ENCODE measurements around the gene DDX20. TPM values are rescaled to one million over a fixed set of nuclear protein-coding genes. Genes with fewer than 3 reads are reported as not detected.

The DDX20 gene
- total and polyA plus RNA-seq, 2 of the 8 experiments (the other 6 are each of a cell fraction or from before 2014, with no cell fraction given), result 7.5 to 24.7 TPM

DNA sequence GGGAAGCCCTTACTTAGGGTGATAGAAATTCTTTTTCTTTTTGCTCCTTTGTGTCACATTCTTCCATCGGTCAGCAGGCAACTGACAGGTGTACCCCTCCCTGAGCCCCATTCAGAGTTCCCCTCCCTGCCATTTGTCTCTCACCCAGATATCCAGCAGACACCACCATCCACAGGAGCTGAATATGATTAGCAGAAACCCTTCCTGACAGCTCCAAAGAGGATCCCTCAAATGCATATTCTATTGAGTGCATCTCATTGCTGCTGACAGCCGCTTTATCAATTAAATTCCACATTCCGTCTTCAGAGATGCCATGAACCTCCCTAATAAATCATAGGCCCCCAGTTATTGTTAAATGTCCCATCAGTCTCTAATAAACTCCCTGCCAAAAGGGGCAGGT lies 6.1 kb upstream of the DDX20 start:
- no peak overlapping the region for H2BK15ac ChIP-seq (ENCODE audit: low read length)
- no peak overlapping the region for H4K91ac ChIP-seq (replicated peaks; ENCODE audit: insufficient read length, low read length)
- H2BK12ac ChIP-seq (ENCODE audit: low read depth, low read length), result no peak overlapping the region
- ChIA-PET POLR2A (ENCODE audit: partially characterized antibody) (interaction anchor here (0.9 to 3.4 kb wide), 5 partner anchors 9 to 28 kb away, joined by 4 to 31 read pairs (median 7); partner anchors contain the start of gene INKA2), CTCF (ENCODE audit: partially characterized antibody) (interaction anchor here (0.6 to 42.0 kb wide), 6 partner anchors 5 to 242 kb away, joined by 3 to 1070 read pairs (median 6); partner anchors contain the start of genes DDX20 and INKA2)
- no peaks in the 10 kb centered on the region for H3K27me3 ChIP-seq (replicated peaks in 1 of 4; ENCODE audit: control insufficient read depth in 3 of 4, extremely low read depth in 1 of 4, insufficient read depth in 3 of 4, low read length in 3 of 4)
- no peak overlapping the region for H3K4me3 ChIP-seq (ENCODE audit: extremely low read depth in 1 of 4, insufficient read depth in 2 of 4, low read depth in 3 of 4, low read length in 4 of 4)
- no peak overlapping the region for H3K4ac ChIP-seq (replicated peaks; ENCODE audit: insufficient read length, low read depth, low read length)
- no peak overlapping the region for H2BK20ac ChIP-seq (ENCODE audit: low read length)
- H4K5ac ChIP-seq (ENCODE audit: insufficient read length, low read depth, low read length), result no peak overlapping the region
- H3K23ac ChIP-seq (ENCODE audit: insufficient read length), result no peak overlapping the region
- no peak overlapping the region for H2AK5ac ChIP-seq (ENCODE audit: low read depth, low read length)
- no peaks in the 10 kb centered on the region for H3K79me2 ChIP-seq (ENCODE audit: control insufficient read depth in 1 of 2, insufficient read depth in 2 of 2, low read length in 2 of 2)
- DNase-seq (ENCODE audit: low read depth in 1 of 2, low spot score in 2 of 2), result no peak
- H4K8ac ChIP-seq (ENCODE audit: extremely low read depth, insufficient read depth, low read length), result no peak overlapping the region
- 69% methylated on average over 3 of the region's 3 CpGs; no CpG with 5 or more reads in 1 of the 2 experiments for WGBS, 2 experiments (ENCODE audit: extremely low coverage in 1 of 2, insufficient coverage in 1 of 2, insufficient read length in 1 of 2, insufficient replicate concordance in 2 of 2, low coverage in 1 of 2, low lambda C conversion rate in 2 of 2, missing lambda C conversion rate in 1 of 2)
- H3K23me2 ChIP-seq (ENCODE audit: low read depth, low read length), result no peaks in the 10 kb centered on the region
- no peak overlapping the region for H3K9ac ChIP-seq (replicated peaks in 1 of 4; ENCODE audit: extremely low read depth in 1 of 4, low read depth in 3 of 4, low read length in 3 of 4)
- 0 out of 4 replicates have a peak overlapping the region, but pooled peaks of 1 of the 2 experiments have one; percentile 7 for H3K4me2 ChIP-seq (ENCODE audit: insufficient read depth in 1 of 2, low read depth in 2 of 2, low read length in 2 of 2)
- no peak overlapping the region for H3K18ac ChIP-seq (ENCODE audit: extremely low read depth, low read length)
- no peaks in the 10 kb centered on the region for H3K79me1 ChIP-seq (ENCODE audit: low read depth, low read length)
- H3K27ac ChIP-seq (ENCODE audit: low read depth, low read length), result no peak overlapping the region
- no peaks in the 10 kb centered on the region for H4K20me1 ChIP-seq (replicated peaks in 1 of 2; ENCODE audit: control insufficient read depth in 1 of 2, insufficient read depth in 2 of 2, low read length in 2 of 2)
- H2BK5ac ChIP-seq (ENCODE audit: low read depth, low read length), result no peak overlapping the region
- no peak overlapping the region for H3K56ac ChIP-seq (replicated peaks; ENCODE audit: insufficient read length, low read depth, low read length)
- H3K36me3 ChIP-seq (ENCODE audit: control insufficient read depth in 2 of 4, insufficient read depth in 4 of 4, low read length in 3 of 4), result no peaks in the 10 kb centered on the region
- peaks cover 0 to 3% (median 0%) of the 10 kb centered on the region in 4 experiments; a peak in 4 of 7 replicates for H3K4me1 ChIP-seq (replicated peaks in 1 of 4; ENCODE audit: control insufficient read depth in 3 of 4, insufficient read depth in 4 of 4, low read length in 3 of 4)
- no peak overlapping the region for H2BK120ac ChIP-seq (replicated peaks; ENCODE audit: low read depth, low read length)
- no peak for FAIRE-seq
- H2AFZ ChIP-seq (ENCODE audit: low read length), result no peak overlapping the region
- no peak overlapping the region for H3K14ac ChIP-seq (ENCODE audit: insufficient read length)
- no peaks in the 10 kb centered on the region for H3K9me3 ChIP-seq (ENCODE audit: insufficient read depth in 2 of 2, low read depth in 1 of 2, low read length in 1 of 2)
- TF ChIP-seq USF2 (IDR thresholded peaks at IDR 0.05; ENCODE audit: low read length) (no peak), RNF2 (IDR thresholded peaks at IDR 0.05; ENCODE audit: borderline replicate concordance, low read depth, low read length, missing control alignments, poor library complexity, severe bottlenecking) (no peak), RFX5 (IDR thresholded peaks at IDR 0.05; ENCODE audit: borderline replicate concordance, low read depth, low read length) (no peak), TAF7 (optimal IDR thresholded peaks at IDR 0.05; ENCODE audit: borderline replicate concordance, low read depth, low read length) (no peak), YY1 (IDR thresholded peaks at IDR 0.05; ENCODE audit: low read depth, low read length) (no peak), KDM5A (IDR thresholded peaks at IDR 0.05; ENCODE audit: low read length) (no peak), BCL11A (IDR thresholded peaks at IDR 0.05; ENCODE audit: low read depth in 2 of 2, low read length in 2 of 2) (no peak), RBBP5 (IDR thresholded peaks at IDR 0.05; ENCODE audit: borderline replicate concordance, low read depth, low read length) (no peak)
- TF ChIP-seq, protein P1, sequence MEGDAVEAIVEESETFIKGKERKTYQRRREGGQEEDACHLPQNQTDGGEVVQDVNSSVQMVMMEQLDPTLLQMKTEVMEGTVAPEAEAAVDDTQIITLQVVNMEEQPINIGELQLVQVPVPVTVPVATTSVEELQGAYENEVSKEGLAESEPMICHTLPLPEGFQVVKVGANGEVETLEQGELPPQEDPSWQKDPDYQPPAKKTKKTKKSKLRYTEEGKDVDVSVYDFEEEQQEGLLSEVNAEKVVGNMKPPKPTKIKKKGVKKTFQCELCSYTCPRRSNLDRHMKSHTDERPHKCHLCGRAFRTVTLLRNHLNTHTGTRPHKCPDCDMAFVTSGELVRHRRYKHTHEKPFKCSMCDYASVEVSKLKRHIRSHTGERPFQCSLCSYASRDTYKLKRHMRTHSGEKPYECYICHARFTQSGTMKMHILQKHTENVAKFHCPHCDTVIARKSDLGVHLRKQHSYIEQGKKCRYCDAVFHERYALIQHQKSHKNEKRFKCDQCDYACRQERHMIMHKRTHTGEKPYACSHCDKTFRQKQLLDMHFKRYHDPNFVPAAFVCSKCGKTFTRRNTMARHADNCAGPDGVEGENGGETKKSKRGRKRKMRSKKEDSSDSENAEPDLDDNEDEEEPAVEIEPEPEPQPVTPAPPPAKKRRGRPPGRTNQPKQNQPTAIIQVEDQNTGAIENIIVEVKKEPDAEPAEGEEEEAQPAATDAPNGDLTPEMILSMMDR (IDR thresholded peaks at IDR 0.05; ENCODE audit: control extremely low read depth in 1 of 3, insufficient read depth in 1 of 3, low read depth in 1 of 3, low read length in 3 of 3), result no peak
